ENCODE measurements around the gene PUS10. TPM values are rescaled to one million over a fixed set of nuclear protein-coding genes. Genes with fewer than 3 reads are reported as not detected.

Gene PUS10
- total and polyA plus RNA-seq, 2 of the 13 experiments (the other 11 are each of a cell fraction or from before 2014, with no cell fraction given) = 41.4 to 44.3 TPM

GRCh38 chr2:60907329-60907728, 110.7 kb downstream of the PUS10 start (continued):
- TF ChIP-seq ZNF609 (CRISPR knock-in tag; IDR thresholded peaks at IDR 0.05; ENCODE audit: borderline replicate concordance) (no peak), TAF15 (IDR thresholded peaks at IDR 0.05; ENCODE audit: low read depth, low read length, poor library complexity, severe bottlenecking) (no peak), FOXP4 (CRISPR knock-in tag; IDR thresholded peaks at IDR 0.05) (no peak), ZNF780A (CRISPR knock-in tag; IDR thresholded peaks at IDR 0.05) (no peak), SRSF4 (IDR thresholded peaks at IDR 0.05; ENCODE audit: low read depth, low read length, poor library complexity, severe bottlenecking) (no peak), ATF5 (CRISPR knock-in tag; IDR thresholded peaks at IDR 0.05; ENCODE audit: low read depth) (no peak), NR2F6 (IDR thresholded peaks at IDR 0.05) (no peak), NR2F6 (CRISPR knock-in tag; IDR thresholded peaks at IDR 0.05) (no peak), IRF9 (CRISPR knock-in tag; IDR thresholded peaks at IDR 0.05; ENCODE audit: borderline replicate concordance) (no peak), ZNF644 (CRISPR knock-in tag; IDR thresholded peaks at IDR 0.05; ENCODE audit: low read depth) (no peak), ZNF251 (CRISPR knock-in tag; IDR thresholded peaks at IDR 0.05) (no peak), RXRB (CRISPR knock-in tag; IDR thresholded peaks at IDR 0.05; ENCODE audit: borderline replicate concordance) (no peak)

Measured in HepG2 (cell line).